Uterus (tissue), 4 donors: ENCODE results near the gene UBE2D2. TPM values are rescaled to one million over a fixed set of nuclear protein-coding genes. Genes with fewer than 3 reads are reported as not detected.
A peak's percentile ranks its signal among the peaks of the same experiment; 100 is the strongest.

Experiments
- DNase-seq, 2 donors: peaks; one replicate each; pipeline ENCODE4 v3.0.0-alpha.2; 2019 to 2020
- H3K27ac ChIP-seq, 2 donors: fragments of 200-600 bp; sonication (generic); 1 replicate in 1 of 2; 2 replicates in 1 of 2; pipeline ENCODE4 v1.5.1; 2016 to 2018
- H3K27me3 ChIP-seq, 2 donors: fragments of 200-600 bp; sonication (generic); one replicate each; pipeline ENCODE4 v1.5.1; 2018 to 2019; ENCODE audit warnings: control low read depth in 1 of 2
- H3K36me3 ChIP-seq, 2 donors: fragments of 200-600 bp; sonication (generic); one replicate each; pipeline ENCODE4 v1.5.1; 2019; ENCODE audit warnings: control low read depth in 1 of 2
- H3K4me1 ChIP-seq, 2 donors: fragments of 200-600 bp; sonication (generic); one replicate each; pipeline ENCODE4 v1.5.1; 2018 to 2019; ENCODE audit warnings: control low read depth in 1 of 2
- H3K4me3 ChIP-seq, 2 donors: fragments of 200-600 bp; sonication (generic); 1 replicate in 1 of 2; 2 replicates in 1 of 2; pipeline ENCODE4 v1.5.1; 2018 to 2019; ENCODE audit warnings: mild to moderate bottlenecking in 1 of 2
- H3K9me3 ChIP-seq, 2 donors: fragments of 200-600 bp; sonication (generic); one replicate each; pipeline ENCODE4 v1.5.1; 2019; ENCODE audit warnings: control low read depth in 1 of 2
- CTCF ChIP-seq, 4 experiments: fragments of 200-600 bp in 2 of 4; fragments of 450-650 bp in 2 of 4; sonication (generic) in 2 of 4; IDR thresholded peaks; one replicate each; pipeline ENCODE4 v1.5.1; 2016 to 2019; ENCODE audit warnings: antibody characterized with exemption in 4 of 4, mild to moderate bottlenecking in 2 of 4, moderate library complexity in 1 of 4
- POLR2A ChIP-seq, 2 donors: fragments of 450-650 bp; IDR thresholded peaks; one replicate each; pipeline ENCODE4 v1.6.1; 2016; ENCODE audit warnings: antibody characterized with exemption in 2 of 2, mild to moderate bottlenecking in 1 of 2, moderate library complexity in 1 of 2
- intact Hi-C: fragments of 100-400 bp; cut with DNase I; formaldehyde crosslinking; loops from one replicate; pipeline ENCODE4 v1.15.1; 2023; ENCODE audit warnings: low total_unique reads
- total RNA-seq, 4 donors: library from RNA; depleted of rRNA in 3 of 4; stranded (reverse); fragments of >200 nt in 3 of 4; gene quantifications; one replicate each; pipeline versions ENCODE4 v1.1.0 to v1.2.4, GENCODE V29; 2014 to 2023
- donor health status: DM: yes; HTN: yes; CAD: no.

The UBE2D2 gene
- total RNA-seq, 4 donors from 2014 or later: 34.1 to 153 (median 76.3) TPM

- intact Hi-C loops: no loop called here
- H3K36me3 ChIP-seq: no peaks in the 10 kb centered on the region
- H3K9me3 ChIP-seq: no peaks in the 10 kb centered on the region
- H3K27ac ChIP-seq: peak overlapping the region; percentile 73 to 88
- peak overlapping the region; percentile 72 to 79 for H3K4me3 ChIP-seq
- TF ChIP-seq POLR2A (IDR thresholded peaks at IDR 0.05) (no peak), CTCF (IDR thresholded peaks at IDR 0.05) (no peak)
- H3K27me3 ChIP-seq: no peaks in the 10 kb centered on the region
- H3K4me1 ChIP-seq: peaks cover 0 to 28% of the 10 kb centered on the region in 2 donors
- peak in 1 of 2 donors; percentile 29 for DNase-seq
Observed at GRCh38 chr5:139649082-139649991, 88.2 kb downstream of the UBE2D2 start.

GRCh38 chr5:139650031-139650688, 89.0 kb downstream of the UBE2D2 start:
- H3K4me1 ChIP-seq: peaks cover 0 to 28% of the 10 kb centered on the region in 2 donors
- DNase-seq: peak in 1 of 2 donors; percentile 24
- no peaks in the 10 kb centered on the region for H3K36me3 ChIP-seq
- H3K9me3 ChIP-seq: no peaks in the 10 kb centered on the region
- intact Hi-C loops: no loop called here
- H3K27ac ChIP-seq: peak overlapping the region; percentile 65 to 88
- peak overlapping the region; percentile 72 to 79 for H3K4me3 ChIP-seq
- H3K27me3 ChIP-seq: no peaks in the 10 kb centered on the region
- TF ChIP-seq CTCF (IDR thresholded peaks at IDR 0.05): peak in 3 of 4 experiments; percentile 19 to 59 (median 52)
- TF ChIP-seq POLR2A (IDR thresholded peaks at IDR 0.05): no peak

- no peaks in the 10 kb centered on the region for H3K36me3 ChIP-seq
- intact Hi-C loops: no loop called here
- peaks cover 1 to 32% of the 10 kb centered on the region in 2 donors for H3K4me1 ChIP-seq
- H3K27me3 ChIP-seq: no peaks in the 10 kb centered on the region
- no peaks in the 10 kb centered on the region for H3K9me3 ChIP-seq
- peak overlapping the region; percentile 65 to 88 for H3K27ac ChIP-seq
- DNase-seq: no peak
- TF ChIP-seq POLR2A (IDR thresholded peaks at IDR 0.05) (no peak), CTCF (IDR thresholded peaks at IDR 0.05) (no peak)
- peak overlapping the region; percentile 72 to 79 for H3K4me3 ChIP-seq
Observed at GRCh38 chr5:139650689-139651042, 89.5 kb downstream of the UBE2D2 start.

GRCh38 chr5:139651043-139651834, 90.1 kb downstream of the UBE2D2 start:
- H3K9me3 ChIP-seq: no peaks in the 10 kb centered on the region
- H3K36me3 ChIP-seq: no peaks in the 10 kb centered on the region
- no peaks in the 10 kb centered on the region for H3K27me3 ChIP-seq
- H3K27ac ChIP-seq: peak overlapping the region; percentile 65 to 88
- H3K4me1 ChIP-seq: peaks cover 4 to 37% of the 10 kb centered on the region in 2 donors
- peak overlapping the region in 1 of 2 donors; percentile 79 for H3K4me3 ChIP-seq
- no peak for TF ChIP-seq POLR2A (IDR thresholded peaks at IDR 0.05)
- intact Hi-C loops: no loop called here
- no peak for DNase-seq
